GM23338 (cell line): ENCODE results near the gene TLNRD1. TPM values are rescaled to one million over a fixed set of nuclear protein-coding genes. Genes with fewer than 3 reads are reported as not detected.
A peak's percentile ranks its signal among the peaks of the same experiment; 100 is the strongest.

Source experiments
- ATAC-seq: fragments of 200-7000 bp; cut with Tn5 transposase; 3 replicates; pipeline ENCODE4 v1.9.1; 2020
- DNase-seq: peaks from one replicate; pipeline ENCODE4 v3.0.0-alpha.2; 2015; ENCODE audit warnings: low spot score
- H2AFZ ChIP-seq: fragments of 200-600 bp; sonication (generic); 2 replicates; pipeline ENCODE4 v1.8.0; 2016; ENCODE audit warnings: antibody characterized with exemption, mild to moderate bottlenecking, moderate library complexity
- H3F3A ChIP-seq: fragments of 200-600 bp; sonication (generic); replicated peaks from 2 replicates; pipeline ENCODE4 v1.8.0; 2017; ENCODE audit warnings: antibody characterized with exemption, mixed run types, low read depth
- H3K27ac ChIP-seq: fragments of 200-600 bp; sonication (generic); 2 replicates; pipeline ENCODE4 v1.6.1; 2016; ENCODE audit warnings: low read depth
- H3K27me3 ChIP-seq: fragments of 200-600 bp; sonication (generic); 2 replicates; pipeline ENCODE4 v1.8.0; 2016; ENCODE audit warnings: mild to moderate bottlenecking, mixed run types, moderate library complexity; ENCODE audit not compliant: insufficient read depth
- H3K36me3 ChIP-seq: fragments of 200-600 bp; sonication (generic); 2 replicates; pipeline ENCODE4 v1.8.0; 2016; ENCODE audit warnings: mild to moderate bottlenecking; ENCODE audit not compliant: insufficient read depth
- H3K4me1 ChIP-seq: fragments of 200-600 bp; sonication (generic); 2 replicates; pipeline ENCODE4 v1.8.0; 2016; ENCODE audit warnings: mild to moderate bottlenecking, moderate library complexity; ENCODE audit not compliant: insufficient read depth
- H3K4me2 ChIP-seq: fragments of 200-600 bp; sonication (generic); 2 replicates; pipeline ENCODE4 v1.7.1; 2017; ENCODE audit warnings: mixed run types
- H3K4me3 ChIP-seq: fragments of 200-600 bp; sonication (generic); 2 replicates; pipeline ENCODE4 v1.6.1; 2016; ENCODE audit warnings: mixed run types
- H3K79me2 ChIP-seq: fragments of 200-600 bp; sonication (generic); replicated peaks from 2 replicates; pipeline ENCODE4 v1.8.0; 2017; ENCODE audit warnings: mild to moderate bottlenecking; ENCODE audit not compliant: insufficient read depth
- H3K9me2 ChIP-seq: fragments of 200-600 bp; sonication (generic); 2 replicates; pipeline ENCODE4 v1.8.0; 2017; ENCODE audit not compliant: insufficient read depth
- H4K20me1 ChIP-seq: fragments of 200-600 bp; sonication (generic); replicated peaks from 2 replicates; pipeline ENCODE4 v1.8.0; 2017; ENCODE audit warnings: mild to moderate bottlenecking; ENCODE audit not compliant: insufficient read depth
- H3K27ac Mint-ChIP-seq: 2 replicates; pipeline ENCODE4 v1.8.0; 2020; ENCODE audit warnings: inconsistent platforms, mild to moderate bottlenecking, moderate library complexity, mixed read lengths
- H3K27me3 Mint-ChIP-seq: 3 replicates; pipeline ENCODE4 v1.8.0; 2022; ENCODE audit warnings: low read depth, mild to moderate bottlenecking, moderate library complexity, mixed read lengths, inconsistent platforms; ENCODE audit not compliant: insufficient read depth, poor library complexity
- H3K36me3 Mint-ChIP-seq: 3 replicates; pipeline ENCODE4 v1.8.0; 2021; ENCODE audit warnings: low read depth, mild to moderate bottlenecking, inconsistent platforms, moderate library complexity, mixed read lengths
- H3K4me1 Mint-ChIP-seq: 3 replicates; pipeline ENCODE4 v1.8.0; 2020; ENCODE audit warnings: mild to moderate bottlenecking, inconsistent platforms, mixed read lengths
- H3K4me3 Mint-ChIP-seq: 3 replicates; pipeline ENCODE4 v1.8.0; 2021; ENCODE audit warnings: moderate library complexity, mild to moderate bottlenecking, inconsistent platforms, mixed read lengths
- H3K9me3 Mint-ChIP-seq: 3 replicates; pipeline ENCODE4 v1.8.0; 2020; ENCODE audit warnings: moderate library complexity, mild to moderate bottlenecking, inconsistent platforms, mixed read lengths
- EZH2 ChIP-seq: fragments of 200-600 bp; sonication (generic); IDR thresholded peaks from one replicate; pipeline ENCODE4 v1.8.0; 2017; ENCODE audit warnings: antibody characterized with exemption, mild to moderate bottlenecking, low read depth; ENCODE audit not compliant: unreplicated experiment
- JUNB ChIP-seq: IDR thresholded peaks from one replicate; pipeline ENCODE4 v1.6.1; 2016; ENCODE audit warnings: antibody characterized with exemption; ENCODE audit not compliant: unreplicated experiment
- NANOG ChIP-seq: IDR thresholded peaks from 2 replicates; pipeline ENCODE4 v1.6.1; 2016; ENCODE audit warnings: antibody characterized with exemption, borderline replicate concordance
- POLR2AphosphoS5 ChIP-seq: IDR thresholded peaks from 2 replicates; pipeline ENCODE4 v1.6.1; 2016; ENCODE audit warnings: antibody characterized with exemption, low read depth
- STAT1 ChIP-seq: IDR thresholded peaks from one replicate; pipeline ENCODE4 v1.6.1; 2016; ENCODE audit warnings: antibody characterized with exemption; ENCODE audit not compliant: unreplicated experiment
- ZNF331 ChIP-seq: fragments of 250-450 bp; sonication (Bioruptor Pico); IDR thresholded peaks from 2 replicates; pipeline ENCODE4 v1.5.0; 2020; ENCODE audit warnings: low read depth, mild to moderate bottlenecking, moderate library complexity
- polyA plus RNA-seq: library from polyadenylated mRNA; unstranded; fragments of >200 nt; fragmentation: Nextera tagmentation; extraction: Ambion mirVana; gene quantifications from 2 replicates; pipeline ENCODE4 v1.2.1, GENCODE V29; 2016
- total RNA-seq: library from RNA; depleted of rRNA; stranded (reverse); fragments of >200 nt; shearing (Covaris generic); gene quantifications from 2 replicates; pipeline ENCODE4 v1.2.3, GENCODE V29; 2014
- TF ChIP-seq, protein P1 (sequence below), 2 experiments: fragments of 200-600 bp in 1 of 2; sonication (generic) in 1 of 2; conservative IDR thresholded peaks; 2 replicates each; pipeline versions ENCODE4 v1.5.1 to v1.6.1; 2016 to 2017; ENCODE audit warnings: antibody characterized with exemption in 2 of 2, low read depth in 2 of 2, mild to moderate bottlenecking in 2 of 2, moderate library complexity in 1 of 2
- TF ChIP-seq, protein P2 (sequence below): fragments of 250-450 bp; sonication (Bioruptor Pico); IDR thresholded peaks from 2 replicates; pipeline ENCODE4 v1.5.0; 2020; ENCODE audit warnings: mild to moderate bottlenecking, moderate library complexity
- TF ChIP-seq, protein P3 (sequence below): IDR thresholded peaks from 2 replicates; pipeline ENCODE4 v1.6.1; 2016; ENCODE audit warnings: antibody characterized with exemption

The TLNRD1 gene
- total and polyA plus RNA-seq, 2 experiments from 2014 or later: 6.7 to 27.3 TPM

DNA sequence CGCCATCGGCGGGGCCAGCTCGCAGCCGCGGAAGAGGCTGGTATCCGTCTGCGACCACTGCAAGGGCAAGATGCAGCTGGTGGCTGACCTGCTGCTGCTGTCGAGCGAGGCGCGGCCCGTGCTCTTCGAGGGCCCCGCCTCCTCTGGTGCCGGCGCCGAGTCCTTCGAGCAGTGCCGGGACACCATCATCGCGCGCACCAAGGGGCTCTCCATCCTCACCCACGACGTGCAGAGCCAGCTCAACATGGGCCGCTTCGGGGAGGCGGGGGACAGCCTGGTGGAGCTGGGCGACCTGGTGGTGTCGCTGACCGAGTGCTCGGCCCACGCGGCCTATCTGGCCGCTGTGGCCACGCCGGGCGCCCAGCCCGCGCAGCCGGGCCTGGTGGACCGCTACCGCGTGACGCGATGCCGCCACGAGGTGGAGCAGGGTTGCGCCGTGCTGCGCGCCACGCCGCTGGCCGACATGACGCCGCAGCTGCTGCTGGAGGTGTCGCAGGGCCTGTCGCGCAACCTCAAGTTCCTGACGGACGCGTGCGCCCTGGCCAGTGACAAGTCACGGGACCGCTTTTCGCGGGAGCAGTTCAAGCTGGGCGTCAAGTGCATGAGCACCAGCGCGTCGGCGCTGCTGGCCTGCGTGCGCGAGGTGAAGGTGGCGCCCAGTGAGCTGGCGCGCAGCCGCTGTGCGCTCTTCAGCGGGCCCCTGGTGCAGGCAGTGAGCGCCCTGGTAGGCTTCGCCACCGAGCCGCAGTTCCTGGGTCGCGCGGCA lies 1.8 kb downstream of the TLNRD1 start (continued):
- TF ChIP-seq ZNF331 (CRISPR knock-in tag): no peak
- TF ChIP-seq, protein P1, sequence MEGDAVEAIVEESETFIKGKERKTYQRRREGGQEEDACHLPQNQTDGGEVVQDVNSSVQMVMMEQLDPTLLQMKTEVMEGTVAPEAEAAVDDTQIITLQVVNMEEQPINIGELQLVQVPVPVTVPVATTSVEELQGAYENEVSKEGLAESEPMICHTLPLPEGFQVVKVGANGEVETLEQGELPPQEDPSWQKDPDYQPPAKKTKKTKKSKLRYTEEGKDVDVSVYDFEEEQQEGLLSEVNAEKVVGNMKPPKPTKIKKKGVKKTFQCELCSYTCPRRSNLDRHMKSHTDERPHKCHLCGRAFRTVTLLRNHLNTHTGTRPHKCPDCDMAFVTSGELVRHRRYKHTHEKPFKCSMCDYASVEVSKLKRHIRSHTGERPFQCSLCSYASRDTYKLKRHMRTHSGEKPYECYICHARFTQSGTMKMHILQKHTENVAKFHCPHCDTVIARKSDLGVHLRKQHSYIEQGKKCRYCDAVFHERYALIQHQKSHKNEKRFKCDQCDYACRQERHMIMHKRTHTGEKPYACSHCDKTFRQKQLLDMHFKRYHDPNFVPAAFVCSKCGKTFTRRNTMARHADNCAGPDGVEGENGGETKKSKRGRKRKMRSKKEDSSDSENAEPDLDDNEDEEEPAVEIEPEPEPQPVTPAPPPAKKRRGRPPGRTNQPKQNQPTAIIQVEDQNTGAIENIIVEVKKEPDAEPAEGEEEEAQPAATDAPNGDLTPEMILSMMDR (conservative IDR thresholded peaks at IDR 0.05; ENCODE audit: low read depth in 2 of 2): no peak; a peak in 1 of 4 replicates
- no peak for TF ChIP-seq JUNB

DNA sequence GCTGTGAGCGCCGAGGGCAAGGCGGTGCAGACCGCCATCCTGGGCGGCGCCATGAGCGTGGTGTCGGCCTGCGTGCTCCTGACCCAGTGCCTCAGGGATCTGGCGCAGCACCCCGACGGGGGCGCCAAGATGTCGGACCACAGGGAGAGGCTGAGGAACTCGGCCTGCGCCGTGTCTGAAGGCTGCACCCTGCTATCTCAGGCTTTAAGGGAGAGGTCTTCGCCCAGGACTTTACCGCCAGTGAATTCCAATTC lies 2.3 kb downstream of the TLNRD1 start:
- Histone ChIP-seq H3K79me2 (peaks cover 13% of the 10 kb centered on the region), H3F3A (no peaks in the 10 kb centered on the region), H4K20me1 (peaks cover 13% of the 10 kb centered on the region; the same call in 1 of the 2 replicates), H3K36me3 (no peaks in the 10 kb centered on the region), H3K4me2 (peak overlapping the region; percentile 90; the same call in 1 of the 2 replicates), H3K9me2 (no peaks in the 10 kb centered on the region), H3K27ac (no peak overlapping the region), H3K4me3 (peak overlapping the region; percentile 86; the same call in 1 of the 2 replicates), H3K4me1 (peaks cover 7% of the 10 kb centered on the region), H2AFZ (0 out of 2 replicates have a peak overlapping the region, but pooled peaks have one; percentile 10), H3K27me3 (peaks cover 37% of the 10 kb centered on the region)
- Mint-ChIP-seq H3K9me3 (no peaks in the 10 kb centered on the region), H3K36me3 (peaks cover 10% of the 10 kb centered on the region), H3K27ac (no peak overlapping the region), H3K27me3 (peaks cover 10% of the 10 kb centered on the region), H3K4me1 (peaks cover 12% of the 10 kb centered on the region; the same call in 2 of the 3 replicates), H3K4me3 (peak overlapping the region; percentile 29; the same call in 1 of the 3 replicates)
- DNase-seq (no peak), ATAC-seq (no peak)
- TF ChIP-seq STAT1 (no peak), ZNF331 (CRISPR knock-in tag) (no peak), EZH2 (no peak), POLR2AphosphoS5 (no peak), NANOG (no peak)
- TF ChIP-seq, protein P2, sequence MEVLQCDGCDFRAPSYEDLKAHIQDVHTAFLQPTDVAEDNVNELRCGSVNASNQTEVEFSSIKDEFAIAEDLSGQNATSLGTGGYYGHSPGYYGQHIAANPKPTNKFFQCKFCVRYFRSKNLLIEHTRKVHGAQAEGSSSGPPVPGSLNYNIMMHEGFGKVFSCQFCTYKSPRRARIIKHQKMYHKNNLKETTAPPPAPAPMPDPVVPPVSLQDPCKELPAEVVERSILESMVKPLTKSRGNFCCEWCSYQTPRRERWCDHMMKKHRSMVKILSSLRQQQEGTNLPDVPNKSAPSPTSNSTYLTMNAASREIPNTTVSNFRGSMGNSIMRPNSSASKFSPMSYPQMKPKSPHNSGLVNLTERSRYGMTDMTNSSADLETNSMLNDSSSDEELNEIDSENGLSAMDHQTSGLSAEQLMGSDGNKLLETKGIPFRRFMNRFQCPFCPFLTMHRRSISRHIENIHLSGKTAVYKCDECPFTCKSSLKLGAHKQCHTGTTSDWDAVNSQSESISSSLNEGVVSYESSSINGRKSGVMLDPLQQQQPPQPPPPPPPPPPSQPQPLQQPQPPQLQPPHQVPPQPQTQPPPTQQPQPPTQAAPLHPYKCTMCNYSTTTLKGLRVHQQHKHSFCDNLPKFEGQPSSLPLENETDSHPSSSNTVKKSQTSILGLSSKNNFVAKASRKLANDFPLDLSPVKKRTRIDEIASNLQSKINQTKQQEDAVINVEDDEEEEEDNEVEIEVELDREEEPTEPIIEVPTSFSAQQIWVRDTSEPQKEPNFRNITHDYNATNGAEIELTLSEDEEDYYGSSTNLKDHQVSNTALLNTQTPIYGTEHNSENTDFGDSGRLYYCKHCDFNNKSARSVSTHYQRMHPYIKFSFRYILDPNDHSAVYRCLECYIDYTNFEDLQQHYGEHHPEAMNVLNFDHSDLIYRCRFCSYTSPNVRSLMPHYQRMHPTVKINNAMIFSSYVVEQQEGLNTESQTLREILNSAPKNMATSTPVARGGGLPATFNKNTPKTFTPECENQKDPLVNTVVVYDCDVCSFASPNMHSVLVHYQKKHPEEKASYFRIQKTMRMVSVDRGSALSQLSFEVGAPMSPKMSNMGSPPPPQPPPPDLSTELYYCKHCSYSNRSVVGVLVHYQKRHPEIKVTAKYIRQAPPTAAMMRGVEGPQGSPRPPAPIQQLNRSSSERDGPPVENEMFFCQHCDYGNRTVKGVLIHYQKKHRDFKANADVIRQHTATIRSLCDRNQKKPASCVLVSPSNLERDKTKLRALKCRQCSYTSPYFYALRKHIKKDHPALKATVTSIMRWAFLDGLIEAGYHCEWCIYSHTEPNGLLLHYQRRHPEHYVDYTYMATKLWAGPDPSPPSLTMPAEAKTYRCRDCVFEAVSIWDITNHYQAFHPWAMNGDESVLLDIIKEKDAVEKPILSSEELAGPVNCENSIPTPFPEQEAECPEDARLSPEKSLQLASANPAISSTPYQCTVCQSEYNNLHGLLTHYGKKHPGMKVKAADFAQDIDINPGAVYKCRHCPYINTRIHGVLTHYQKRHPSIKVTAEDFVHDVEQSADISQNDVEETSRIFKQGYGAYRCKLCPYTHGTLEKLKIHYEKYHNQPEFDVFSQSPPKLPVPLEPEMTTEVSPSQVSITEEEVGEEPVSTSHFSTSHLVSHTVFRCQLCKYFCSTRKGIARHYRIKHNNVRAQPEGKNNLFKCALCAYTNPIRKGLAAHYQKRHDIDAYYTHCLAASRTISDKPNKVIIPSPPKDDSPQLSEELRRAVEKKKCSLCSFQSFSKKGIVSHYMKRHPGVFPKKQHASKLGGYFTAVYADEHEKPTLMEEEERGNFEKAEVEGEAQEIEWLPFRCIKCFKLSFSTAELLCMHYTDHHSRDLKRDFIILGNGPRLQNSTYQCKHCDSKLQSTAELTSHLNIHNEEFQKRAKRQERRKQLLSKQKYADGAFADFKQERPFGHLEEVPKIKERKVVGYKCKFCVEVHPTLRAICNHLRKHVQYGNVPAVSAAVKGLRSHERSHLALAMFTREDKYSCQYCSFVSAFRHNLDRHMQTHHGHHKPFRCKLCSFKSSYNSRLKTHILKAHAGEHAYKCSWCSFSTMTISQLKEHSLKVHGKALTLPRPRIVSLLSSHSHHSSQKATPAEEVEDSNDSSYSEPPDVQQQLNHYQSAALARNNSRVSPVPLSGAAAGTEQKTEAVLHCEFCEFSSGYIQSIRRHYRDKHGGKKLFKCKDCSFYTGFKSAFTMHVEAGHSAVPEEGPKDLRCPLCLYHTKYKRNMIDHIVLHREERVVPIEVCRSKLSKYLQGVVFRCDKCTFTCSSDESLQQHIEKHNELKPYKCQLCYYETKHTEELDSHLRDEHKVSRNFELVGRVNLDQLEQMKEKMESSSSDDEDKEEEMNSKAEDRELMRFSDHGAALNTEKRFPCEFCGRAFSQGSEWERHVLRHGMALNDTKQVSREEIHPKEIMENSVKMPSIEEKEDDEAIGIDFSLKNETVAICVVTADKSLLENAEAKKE (CRISPR knock-in tag): no peak
- TF ChIP-seq, protein P1 (conservative IDR thresholded peaks at IDR 0.05; ENCODE audit: low read depth in 2 of 2): no peak
- TF ChIP-seq, protein P3, sequence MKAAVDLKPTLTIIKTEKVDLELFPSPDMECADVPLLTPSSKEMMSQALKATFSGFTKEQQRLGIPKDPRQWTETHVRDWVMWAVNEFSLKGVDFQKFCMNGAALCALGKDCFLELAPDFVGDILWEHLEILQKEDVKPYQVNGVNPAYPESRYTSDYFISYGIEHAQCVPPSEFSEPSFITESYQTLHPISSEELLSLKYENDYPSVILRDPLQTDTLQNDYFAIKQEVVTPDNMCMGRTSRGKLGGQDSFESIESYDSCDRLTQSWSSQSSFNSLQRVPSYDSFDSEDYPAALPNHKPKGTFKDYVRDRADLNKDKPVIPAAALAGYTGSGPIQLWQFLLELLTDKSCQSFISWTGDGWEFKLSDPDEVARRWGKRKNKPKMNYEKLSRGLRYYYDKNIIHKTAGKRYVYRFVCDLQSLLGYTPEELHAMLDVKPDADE: no peak
